Neutrophil (primary cell): Measurements from ENCODE around the gene CD151.

ENCODE experiments used
- H3K27ac ChIP-seq: fragments of 200-600 bp; sonication (generic); 2 replicates; pipeline ENCODE4 v1.5.1; 2016; ENCODE audit warnings: mild to moderate bottlenecking, moderate library complexity
- H3K27me3 ChIP-seq: fragments of 200-600 bp; sonication (generic); 2 replicates; pipeline ENCODE4 v1.6.0; 2016; ENCODE audit warnings: mild to moderate bottlenecking
- H3K36me3 ChIP-seq: fragments of 200-600 bp; sonication (generic); 2 replicates; pipeline ENCODE4 v1.5.1; 2017
- H3K4me1 ChIP-seq, 2 experiments: fragments of 200-600 bp in 1 of 2; sonication (generic) in 1 of 2; 1 replicate in 1 of 2; 2 replicates in 1 of 2; pipeline versions ENCODE4 v1.5.1 to v1.6.1; 2013 to 2016; ENCODE audit warnings: low read depth in 1 of 2, low read length in 1 of 2, mild to moderate bottlenecking in 1 of 2, moderate library complexity in 1 of 2; ENCODE audit not compliant: control insufficient read depth in 1 of 2, insufficient read depth in 1 of 2
- H3K4me3 ChIP-seq, 2 experiments: fragments of 200-600 bp in 1 of 2; sonication (generic) in 1 of 2; 1 replicate in 1 of 2; 2 replicates in 1 of 2; pipeline ENCODE4 v1.5.1; 2013 to 2016; ENCODE audit warnings: low read depth in 1 of 2, low read length in 1 of 2, mild to moderate bottlenecking in 1 of 2, moderate library complexity in 1 of 2
- H3K9me3 ChIP-seq: fragments of 200-600 bp; sonication (generic); 2 replicates; pipeline ENCODE4 v1.5.1; 2016
- CTCF ChIP-seq: fragments of 200-600 bp; sonication (generic); IDR thresholded peaks from 2 replicates; pipeline ENCODE4 v1.5.1; 2016; ENCODE audit warnings: antibody characterized with exemption

CD151 gene

GRCh38 chr11:869399-870126 is 36.8 kb downstream of the CD151 start:
- no peaks in the 10 kb centered on the region for H3K9me3 ChIP-seq
- no peak for TF ChIP-seq CTCF
- H3K4me3 ChIP-seq = no peak overlapping the region
- peaks cover 7% of the 10 kb centered on the region for H3K36me3 ChIP-seq
- no peaks in the 10 kb centered on the region for H3K4me1 ChIP-seq
- no peak overlapping the region for H3K27ac ChIP-seq
- H3K27me3 ChIP-seq = no peaks in the 10 kb centered on the region

- peaks cover 7% of the 10 kb centered on the region for H3K36me3 ChIP-seq
- no peak overlapping the region for H3K27ac ChIP-seq
- H3K4me1 ChIP-seq = no peaks in the 10 kb centered on the region
- H3K27me3 ChIP-seq = no peaks in the 10 kb centered on the region
- H3K4me3 ChIP-seq = no peak overlapping the region
- no peak for TF ChIP-seq CTCF
- H3K9me3 ChIP-seq = no peaks in the 10 kb centered on the region
These were observed 37.3 kb downstream of the CD151 start for GRCh38 chr11:870127-870413.

DNA sequence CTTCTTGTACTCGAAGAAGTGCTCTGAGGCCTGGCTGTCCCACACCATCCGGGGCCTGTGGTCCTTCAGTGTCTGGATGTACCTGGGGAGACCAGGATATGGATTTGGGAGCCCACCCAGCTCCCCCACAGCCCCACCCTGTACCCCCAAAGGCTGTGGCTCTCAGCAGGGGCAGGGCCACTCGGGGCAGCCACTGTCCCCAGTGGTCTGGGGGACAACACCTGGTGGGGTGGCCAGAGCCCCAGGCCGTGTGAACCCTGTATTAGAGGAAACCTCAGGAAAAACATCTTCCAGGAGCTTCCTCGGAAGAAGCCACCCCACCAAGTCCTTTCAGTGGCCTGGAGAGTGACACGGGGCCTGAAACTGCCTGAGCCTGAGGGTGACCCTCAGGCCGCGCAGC is 37.7 kb downstream of the CD151 start:
- no peak for TF ChIP-seq CTCF
- peaks cover 7% of the 10 kb centered on the region for H3K36me3 ChIP-seq

DNA sequence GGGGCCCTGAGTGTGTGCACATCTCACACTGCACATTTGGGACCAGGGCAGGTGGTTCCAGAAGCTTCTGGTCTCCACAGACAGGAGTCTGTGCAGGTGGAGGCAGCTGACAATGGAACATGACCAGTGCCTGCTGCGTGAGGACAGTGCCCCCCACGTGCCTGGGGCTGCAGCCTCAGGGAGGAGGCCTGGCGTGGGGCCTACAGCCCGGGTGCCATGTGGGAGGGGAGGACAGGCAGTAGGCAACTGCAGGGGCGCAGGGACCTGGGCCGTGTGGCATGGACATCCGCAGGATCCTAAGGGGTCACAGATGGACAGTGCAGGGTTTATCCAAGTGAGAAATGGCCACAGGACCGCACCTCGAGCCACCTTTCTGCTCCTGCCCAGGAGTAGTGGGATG is 38.7 kb downstream of the CD151 start:
- peaks cover 7% of the 10 kb centered on the region for H3K36me3 ChIP-seq
- H3K4me1 ChIP-seq = no peaks in the 10 kb centered on the region
- H3K27me3 ChIP-seq = no peaks in the 10 kb centered on the region
- no peaks in the 10 kb centered on the region for H3K9me3 ChIP-seq
- no peak for TF ChIP-seq CTCF
- H3K4me3 ChIP-seq = no peak overlapping the region
- no peak overlapping the region for H3K27ac ChIP-seq

More for the DNA sequence above, 37.7 kb downstream of the CD151 start:
- no peaks in the 10 kb centered on the region for H3K9me3 ChIP-seq
- H3K4me1 ChIP-seq = no peaks in the 10 kb centered on the region
- H3K27me3 ChIP-seq = no peaks in the 10 kb centered on the region
- no peak overlapping the region for H3K27ac ChIP-seq
- no peak overlapping the region for H3K4me3 ChIP-seq

DNA sequence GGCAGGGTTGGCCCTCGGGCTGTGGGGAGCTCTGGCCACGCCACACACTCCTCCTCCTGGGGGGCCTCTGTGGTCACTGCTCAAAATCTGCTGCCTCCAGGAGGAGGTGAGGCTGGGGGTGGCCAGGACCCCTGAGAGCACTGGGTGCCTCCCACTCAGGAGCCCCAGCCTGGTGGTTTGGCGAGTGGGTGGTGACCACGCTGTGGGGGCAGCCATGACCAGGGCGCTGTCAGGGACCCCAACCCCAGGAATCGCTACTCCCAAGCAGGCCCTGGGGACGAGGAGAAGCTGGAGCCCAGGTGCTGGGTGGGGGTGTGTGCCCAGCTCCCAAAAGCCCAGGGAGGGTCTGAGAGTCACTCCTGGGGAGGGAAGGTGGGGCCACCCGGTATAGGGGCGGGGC is 40.0 kb downstream of the CD151 start:
- H3K36me3 ChIP-seq = peaks cover 7% of the 10 kb centered on the region
- no peak overlapping the region for H3K27ac ChIP-seq
- no peaks in the 10 kb centered on the region for H3K27me3 ChIP-seq
- no peaks in the 10 kb centered on the region for H3K4me1 ChIP-seq
- no peaks in the 10 kb centered on the region for H3K9me3 ChIP-seq
- TF ChIP-seq CTCF = no peak
- H3K4me3 ChIP-seq = no peak overlapping the region

DNA sequence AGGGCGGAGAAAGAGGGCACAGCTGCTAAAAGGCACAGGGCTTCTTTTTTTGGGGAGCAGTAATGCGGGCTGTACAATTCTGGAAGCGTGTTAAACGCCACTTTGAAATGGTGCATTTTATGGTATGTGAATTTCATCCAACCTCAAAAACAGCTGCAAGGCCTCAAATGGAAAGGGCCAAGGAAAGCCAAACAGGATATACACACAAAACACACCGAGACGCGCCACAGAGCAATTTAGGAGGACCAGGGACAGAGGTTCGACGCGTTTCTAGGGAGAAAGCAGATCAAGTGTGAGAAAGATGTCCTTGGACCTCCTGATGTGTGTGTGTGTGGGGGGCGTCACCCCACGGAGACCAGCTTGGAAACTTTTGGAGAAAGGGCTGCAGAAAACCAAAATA is 41.0 kb downstream of the CD151 start:
- no peaks in the 10 kb centered on the region for H3K27me3 ChIP-seq
- H3K27ac ChIP-seq = no peak overlapping the region
- peaks cover 5% of the 10 kb centered on the region for H3K36me3 ChIP-seq
- no peak overlapping the region for H3K4me3 ChIP-seq
- no peaks in the 10 kb centered on the region for H3K4me1 ChIP-seq
- no peak for TF ChIP-seq CTCF
- H3K9me3 ChIP-seq = no peaks in the 10 kb centered on the region
